ENCODE results near the gene GPR18. TPM values are rescaled to one million over a fixed set of nuclear protein-coding genes. Genes with fewer than 3 reads are reported as not detected.

Gene GPR18
- total RNA-seq, 1 experiment from 2014 or later: not detected

DNA sequence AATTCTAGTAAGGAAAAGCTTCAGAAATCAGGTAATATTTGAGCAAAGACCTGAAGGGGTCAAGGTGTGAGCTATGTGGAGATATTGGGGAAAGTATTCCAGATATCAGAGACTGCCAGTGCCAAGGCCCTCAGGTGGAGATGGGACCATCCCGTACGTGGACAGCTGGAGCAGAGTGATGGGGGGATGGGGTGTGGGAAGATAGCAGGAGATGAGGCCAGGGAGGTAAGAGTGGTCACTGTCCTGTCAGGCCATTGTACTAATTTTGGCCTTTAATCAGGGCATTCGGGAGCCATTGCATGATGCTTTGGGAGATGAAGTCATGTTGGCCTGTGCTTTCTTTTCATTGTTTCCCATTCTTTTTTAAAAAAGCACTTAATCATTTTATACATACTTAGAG lies 13.1 kb upstream of the GPR18 start:
- H3K27ac ChIP-seq (ENCODE audit: low read depth, low read length, poor library complexity, severe bottlenecking): no peak overlapping the region
- ChIA-PET POLR2A (ENCODE audit: low non-redundant PET) (no interaction called here), CTCF (interaction anchor here (0.6 to 2.6 kb wide), 2 partner anchors 9 to 165 kb away, joined by 12 to 21 read pairs; no protein-coding TSS in a partner anchor)
- H3K4me3 ChIP-seq (ENCODE audit: low read depth, low read length, poor library complexity, severe bottlenecking): no peak overlapping the region
- no peaks in the 10 kb centered on the region for H3K36me3 ChIP-seq (ENCODE audit: insufficient read depth, low read length, poor library complexity, severe bottlenecking)
- TF ChIP-seq, protein P1, sequence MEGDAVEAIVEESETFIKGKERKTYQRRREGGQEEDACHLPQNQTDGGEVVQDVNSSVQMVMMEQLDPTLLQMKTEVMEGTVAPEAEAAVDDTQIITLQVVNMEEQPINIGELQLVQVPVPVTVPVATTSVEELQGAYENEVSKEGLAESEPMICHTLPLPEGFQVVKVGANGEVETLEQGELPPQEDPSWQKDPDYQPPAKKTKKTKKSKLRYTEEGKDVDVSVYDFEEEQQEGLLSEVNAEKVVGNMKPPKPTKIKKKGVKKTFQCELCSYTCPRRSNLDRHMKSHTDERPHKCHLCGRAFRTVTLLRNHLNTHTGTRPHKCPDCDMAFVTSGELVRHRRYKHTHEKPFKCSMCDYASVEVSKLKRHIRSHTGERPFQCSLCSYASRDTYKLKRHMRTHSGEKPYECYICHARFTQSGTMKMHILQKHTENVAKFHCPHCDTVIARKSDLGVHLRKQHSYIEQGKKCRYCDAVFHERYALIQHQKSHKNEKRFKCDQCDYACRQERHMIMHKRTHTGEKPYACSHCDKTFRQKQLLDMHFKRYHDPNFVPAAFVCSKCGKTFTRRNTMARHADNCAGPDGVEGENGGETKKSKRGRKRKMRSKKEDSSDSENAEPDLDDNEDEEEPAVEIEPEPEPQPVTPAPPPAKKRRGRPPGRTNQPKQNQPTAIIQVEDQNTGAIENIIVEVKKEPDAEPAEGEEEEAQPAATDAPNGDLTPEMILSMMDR (conservative IDR thresholded peaks at IDR 0.05; ENCODE audit: low read depth, low read length): no peak
- TF ChIP-seq EZH2 (IDR thresholded peaks at IDR 0.05; ENCODE audit: borderline replicate concordance, low read depth, low read length, poor library complexity, severe bottlenecking): no peak
- H3K4me1 ChIP-seq (ENCODE audit: insufficient read depth, low read length, poor library complexity, severe bottlenecking): no peaks in the 10 kb centered on the region
- no TSS peak for BruUV-seq (replicated peaks)
- H3K27me3 ChIP-seq (replicated peaks; ENCODE audit: insufficient read depth, low read depth, low read length, poor library complexity): no peaks in the 10 kb centered on the region
- H3K9me3 ChIP-seq (ENCODE audit: low read depth, low read length, poor library complexity, severe bottlenecking): no peaks in the 10 kb centered on the region
- intact Hi-C loops (cut with micrococcal nuclease; ENCODE audit: unreplicated experiment): no loop called here
- DNase-seq (ENCODE audit: low spot score): no peak

DNA sequence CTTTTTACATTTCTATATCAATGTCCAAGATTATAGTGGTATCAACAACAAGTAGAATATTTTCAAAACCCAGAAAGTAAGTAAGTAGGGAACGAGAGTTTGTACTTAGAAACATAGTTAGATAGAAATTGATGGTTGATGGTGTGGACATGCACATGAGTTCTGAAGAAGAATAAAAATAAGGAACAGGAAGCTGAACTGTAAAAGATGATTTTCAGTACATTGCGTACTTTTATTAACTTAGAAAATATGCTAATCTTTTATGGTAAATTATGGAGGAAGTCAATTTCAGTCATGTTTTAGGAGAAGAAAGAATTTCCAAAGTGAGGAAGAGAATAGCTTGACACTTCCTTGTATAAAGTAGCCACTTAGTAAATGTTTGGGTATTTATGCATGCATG lies 12.3 kb upstream of the GPR18 start:
- intact Hi-C loops (cut with micrococcal nuclease; ENCODE audit: unreplicated experiment): no loop called here
- H3K36me3 ChIP-seq (ENCODE audit: insufficient read depth, low read length, poor library complexity, severe bottlenecking): no peaks in the 10 kb centered on the region
- ChIA-PET POLR2A (ENCODE audit: low non-redundant PET) (no interaction called here), CTCF (interaction anchor here (0.6 to 2.6 kb wide), 3 partner anchors 8 to 166 kb away, joined by 3 to 21 read pairs (median 12); no protein-coding TSS in a partner anchor)
- H3K9me3 ChIP-seq (ENCODE audit: low read depth, low read length, poor library complexity, severe bottlenecking): no peaks in the 10 kb centered on the region
- BruUV-seq (replicated peaks): no TSS peak
- H3K27me3 ChIP-seq (replicated peaks; ENCODE audit: insufficient read depth, low read depth, low read length, poor library complexity): no peaks in the 10 kb centered on the region
- no peak overlapping the region for H3K4me3 ChIP-seq (ENCODE audit: low read depth, low read length, poor library complexity, severe bottlenecking)
- DNase-seq (ENCODE audit: low spot score): no peak
- no peaks in the 10 kb centered on the region for H3K4me1 ChIP-seq (ENCODE audit: insufficient read depth, low read length, poor library complexity, severe bottlenecking)
- H3K27ac ChIP-seq (ENCODE audit: low read depth, low read length, poor library complexity, severe bottlenecking): no peak overlapping the region
- TF ChIP-seq, protein P1 (conservative IDR thresholded peaks at IDR 0.05; ENCODE audit: low read depth, low read length): no peak
- TF ChIP-seq EZH2 (IDR thresholded peaks at IDR 0.05; ENCODE audit: borderline replicate concordance, low read depth, low read length, poor library complexity, severe bottlenecking): no peak

DNA sequence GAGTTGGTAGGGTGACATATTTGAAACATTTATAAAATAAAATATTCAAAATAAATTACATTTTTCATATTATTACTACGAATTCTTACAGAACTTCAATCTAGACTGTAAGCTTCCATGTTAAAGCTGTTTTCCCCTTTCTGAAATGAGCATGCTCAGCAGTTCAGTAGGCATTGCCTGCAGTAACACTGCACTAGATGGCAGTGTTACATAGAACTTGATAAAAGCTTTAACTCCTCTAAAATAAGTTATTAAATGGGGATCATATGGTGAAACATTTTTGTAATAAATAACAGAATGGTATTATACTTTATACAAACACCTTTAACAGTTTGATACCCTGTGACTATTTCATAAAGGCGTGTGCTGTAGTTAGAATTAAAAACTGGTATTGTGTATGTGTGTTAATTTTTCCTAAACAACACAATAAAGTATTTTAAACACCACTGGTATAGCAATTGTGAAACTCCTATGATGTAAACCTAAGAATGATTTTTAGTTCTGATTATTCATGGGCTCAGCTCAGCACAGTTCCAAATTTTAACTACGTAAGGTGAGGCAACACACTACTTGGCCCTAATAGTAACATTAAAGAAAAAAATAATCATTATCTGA lies 11.6 kb upstream of the GPR18 start:
- CTCF ChIA-PET: interaction anchor here (0.6 to 2.6 kb wide), 5 partner anchors 34 to 177 kb away, joined by 3 to 21 read pairs (median 4); no protein-coding TSS in a partner anchor
- POLR2A ChIA-PET (ENCODE audit: low non-redundant PET): no interaction called here
- TF ChIP-seq EZH2 (IDR thresholded peaks at IDR 0.05; ENCODE audit: borderline replicate concordance, low read depth, low read length, poor library complexity, severe bottlenecking): no peak
- TF ChIP-seq, protein P1 (conservative IDR thresholded peaks at IDR 0.05; ENCODE audit: low read depth, low read length): peak; percentile 68
- DNase-seq (ENCODE audit: low spot score): peak; percentile 51
- no peaks in the 10 kb centered on the region for H3K36me3 ChIP-seq (ENCODE audit: insufficient read depth, low read length, poor library complexity, severe bottlenecking)
- no peak overlapping the region for H3K27ac ChIP-seq (ENCODE audit: low read depth, low read length, poor library complexity, severe bottlenecking)
- H3K4me1 ChIP-seq (ENCODE audit: insufficient read depth, low read length, poor library complexity, severe bottlenecking): no peaks in the 10 kb centered on the region
- H3K4me3 ChIP-seq (ENCODE audit: low read depth, low read length, poor library complexity, severe bottlenecking): no peak overlapping the region
- intact Hi-C loops (cut with micrococcal nuclease; ENCODE audit: unreplicated experiment): loop anchor here (1.0 to 10.0 kb wide), 2 partner anchors 168 to 425 kb away; no protein-coding TSS in a partner anchor
- no peaks in the 10 kb centered on the region for H3K27me3 ChIP-seq (replicated peaks; ENCODE audit: insufficient read depth, low read depth, low read length, poor library complexity)
- H3K9me3 ChIP-seq (ENCODE audit: low read depth, low read length, poor library complexity, severe bottlenecking): no peaks in the 10 kb centered on the region
- BruUV-seq (replicated peaks): no TSS peak
